ENCODE measurements around the gene UGT1A9.

DNA sequence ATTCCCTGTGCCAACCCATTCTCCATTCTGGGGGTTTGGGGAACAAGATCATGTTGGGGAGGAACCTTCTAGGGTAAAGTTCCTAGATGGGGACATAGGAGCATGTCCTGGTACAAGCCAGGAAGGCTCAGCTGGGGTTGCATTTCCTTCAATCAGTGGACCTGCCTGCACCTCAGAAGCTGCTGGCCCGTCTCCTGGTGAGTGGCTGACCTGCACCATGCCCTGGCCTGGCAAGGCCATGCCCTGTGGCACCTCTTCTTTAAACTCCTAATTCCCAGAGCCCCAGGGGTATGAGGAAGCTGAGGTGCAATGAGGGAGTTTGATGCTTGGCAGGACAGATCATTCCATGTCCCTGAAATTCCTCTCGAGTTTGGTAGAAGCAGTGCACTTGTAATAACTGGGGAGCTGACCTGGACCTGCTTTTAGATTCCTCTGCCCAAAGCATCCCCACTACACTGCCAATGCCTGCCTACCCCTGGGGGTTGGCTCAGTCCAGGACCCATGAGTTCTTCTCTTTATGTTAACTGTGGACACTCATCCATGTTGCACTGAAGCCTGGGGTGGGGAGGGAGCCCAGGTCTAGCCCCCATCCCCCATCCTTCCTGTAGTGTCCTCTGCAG is 131.7 kb downstream of the UGT1A9 start:
- TF ChIP-seq SP1 (IDR thresholded peaks at IDR 0.05): no peak
- no peak for TF ChIP-seq TARDBP (IDR thresholded peaks at IDR 0.05)
- TF ChIP-seq HDGF (IDR thresholded peaks at IDR 0.05; ENCODE audit: borderline replicate concordance): no peak
- TF ChIP-seq, protein P1, sequence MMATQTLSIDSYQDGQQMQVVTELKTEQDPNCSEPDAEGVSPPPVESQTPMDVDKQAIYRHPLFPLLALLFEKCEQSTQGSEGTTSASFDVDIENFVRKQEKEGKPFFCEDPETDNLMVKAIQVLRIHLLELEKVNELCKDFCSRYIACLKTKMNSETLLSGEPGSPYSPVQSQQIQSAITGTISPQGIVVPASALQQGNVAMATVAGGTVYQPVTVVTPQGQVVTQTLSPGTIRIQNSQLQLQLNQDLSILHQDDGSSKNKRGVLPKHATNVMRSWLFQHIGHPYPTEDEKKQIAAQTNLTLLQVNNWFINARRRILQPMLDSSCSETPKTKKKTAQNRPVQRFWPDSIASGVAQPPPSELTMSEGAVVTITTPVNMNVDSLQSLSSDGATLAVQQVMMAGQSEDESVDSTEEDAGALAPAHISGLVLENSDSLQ (IDR thresholded peaks at IDR 0.05): no peak
- no peak for TF ChIP-seq FOXM1 (IDR thresholded peaks at IDR 0.05; ENCODE audit: borderline replicate concordance)
- TF ChIP-seq CTBP1 (IDR thresholded peaks at IDR 0.05; ENCODE audit: borderline replicate concordance): no peak
- TF ChIP-seq FOXK2 (IDR thresholded peaks at IDR 0.05): no peak
- TF ChIP-seq FOXA1 (IDR thresholded peaks at IDR 0.05): no peak
- no peak for TF ChIP-seq ARNT (IDR thresholded peaks at IDR 0.05)
- no peak for TF ChIP-seq ELF4 (IDR thresholded peaks at IDR 0.05)
- TF ChIP-seq L3MBTL2 (conservative IDR thresholded peaks at IDR 0.05): no peak
- TF ChIP-seq SUZ12 (IDR thresholded peaks at IDR 0.05): no peak
- TF ChIP-seq BHLHE40 (IDR thresholded peaks at IDR 0.05; ENCODE audit: borderline replicate concordance): no peak
- no peak for TF ChIP-seq NFRKB (IDR thresholded peaks at IDR 0.05)

All from HEK293T (cell line).